Endodermal cell (in vitro differentiated cells): ENCODE measurements around the gene C12orf56. TPM values are rescaled to one million over a fixed set of nuclear protein-coding genes. Genes with fewer than 3 reads are reported as not detected.
A peak's percentile ranks its signal among the peaks of the same experiment; 100 is the strongest.

ENCODE experiments used
- DNase-seq: peaks from one replicate; pipeline ENCODE4 v3.0.0-alpha.2; 2017
- H3K27ac ChIP-seq: 2 replicates; pipeline ENCODE4 v1.5.1; 2013; ENCODE audit warnings: mild to moderate bottlenecking, low read depth, low read length, moderate library complexity
- H3K27me3 ChIP-seq: 2 replicates; pipeline ENCODE4 v1.6.1; 2013; ENCODE audit warnings: mild to moderate bottlenecking, low read length, moderate library complexity; ENCODE audit not compliant: insufficient read depth, control insufficient read depth, poor library complexity, severe bottlenecking
- H3K36me3 ChIP-seq: 2 replicates; pipeline ENCODE4 v1.7.0; 2013; ENCODE audit warnings: mild to moderate bottlenecking, low read length, moderate library complexity; ENCODE audit not compliant: control insufficient read depth, insufficient read depth
- H3K4me1 ChIP-seq: one replicate; pipeline ENCODE4 v1.7.0; 2013; ENCODE audit warnings: low read length; ENCODE audit not compliant: control insufficient read depth, insufficient read depth
- H3K4me3 ChIP-seq: 2 replicates; pipeline ENCODE4 v1.5.1; 2013; ENCODE audit warnings: mild to moderate bottlenecking, low read length, moderate library complexity
- H3K9ac ChIP-seq: 2 replicates; pipeline ENCODE4 v1.6.1; 2013; ENCODE audit warnings: mild to moderate bottlenecking, low read length, moderate library complexity; ENCODE audit not compliant: poor library complexity, severe bottlenecking; ENCODE audit errors: extremely low read depth
- H3K9me3 ChIP-seq: 2 replicates; pipeline ENCODE4 v1.6.1; 2013; ENCODE audit warnings: mild to moderate bottlenecking, low read length, moderate library complexity; ENCODE audit not compliant: control insufficient read depth
- H3K27ac Mint-ChIP-seq: 2 replicates; pipeline ENCODE4 v1.8.0; 2020; ENCODE audit warnings: mixed read lengths
- H3K27me3 Mint-ChIP-seq: 2 replicates; pipeline ENCODE4 v1.8.0; 2021; ENCODE audit warnings: mild to moderate bottlenecking, mixed read lengths; ENCODE audit not compliant: insufficient read depth
- H3K36me3 Mint-ChIP-seq: 2 replicates; pipeline ENCODE4 v1.8.0; 2020; ENCODE audit warnings: low read depth, mixed read lengths
- H3K4me1 Mint-ChIP-seq: 2 replicates; pipeline ENCODE4 v1.8.0; 2020; ENCODE audit warnings: mixed read lengths
- H3K4me3 Mint-ChIP-seq: 2 replicates; pipeline ENCODE4 v1.8.0; 2020; ENCODE audit warnings: mild to moderate bottlenecking, moderate library complexity, mixed read lengths
- H3K9me3 Mint-ChIP-seq: 2 replicates; pipeline ENCODE4 v1.8.0; 2020; ENCODE audit warnings: mild to moderate bottlenecking, mixed read lengths
- CTCF ChIP-seq: fragments of 200-600 bp; sonication (generic); conservative IDR thresholded peaks from 2 replicates; pipeline ENCODE4 v1.5.0; 2021; ENCODE audit warnings: antibody characterized with exemption, mild to moderate bottlenecking
- WGBS, 2 experiments: methylation state at CpG; one replicate each; pipeline versions ENCODE4 v1.1.5 to v1.1.7; 2013; ENCODE audit warnings: missing lambda C conversion rate in 2 of 2, mixed read lengths in 1 of 2; ENCODE audit not compliant: insufficient coverage in 1 of 2, insufficient read length in 1 of 2; 5-methylcytosine and 5-hydroxymethylcytosine counted together
- total RNA-seq, 2 donors: library from RNA; stranded (reverse); fragmentation: NEBNext Ultra II Directional in 1 of 2; extraction: Animal tissue kit (Norgen Biotek cat#: 25700) in 1 of 2; gene quantifications; 2 replicates in 1 of 2; 3 replicates in 1 of 2; pipeline ENCODE4 v1.2.1, GENCODE V29; 2021

C12orf56 gene
- total RNA-seq, 2 donors from 2014 or later = 0.77 to 3.0 TPM

- Histone ChIP-seq H3K27me3 (no peaks in the 10 kb centered on the region), H3K27ac (no peak overlapping the region), H3K9me3 (no peaks in the 10 kb centered on the region), H3K4me1 (no peaks in the 10 kb centered on the region), H3K4me3 (no peak overlapping the region), H3K9ac (no peak overlapping the region), H3K36me3 (no peaks in the 10 kb centered on the region)
- no peak for TF ChIP-seq CTCF
- DNase-seq = no peak
- H3K4me3 Mint-ChIP-seq = no peak overlapping the region
- peaks cover 2% of the 10 kb centered on the region for H3K9me3 Mint-ChIP-seq
- peaks cover 6% of the 10 kb centered on the region for H3K4me1 Mint-ChIP-seq
- H3K27me3 Mint-ChIP-seq = no peaks in the 10 kb centered on the region
- WGBS, 2 experiments = 90 to 100% methylated on average over 1 to 3 of the region's 3 CpGs
- no peak overlapping the region for H3K27ac Mint-ChIP-seq
- no peaks in the 10 kb centered on the region for H3K36me3 Mint-ChIP-seq
These were observed 137.9 kb downstream of the C12orf56 start for GRCh38 chr12:64252681-64253080.

GRCh38 chr12:64243809-64244208, 146.7 kb downstream of the C12orf56 start:
- Histone ChIP-seq H3K27ac (no peak overlapping the region), H3K27me3 (no peaks in the 10 kb centered on the region), H3K4me1 (no peaks in the 10 kb centered on the region), H3K4me3 (no peak overlapping the region), H3K9me3 (no peaks in the 10 kb centered on the region), H3K9ac (no peak overlapping the region), H3K36me3 (no peaks in the 10 kb centered on the region)
- no peak for TF ChIP-seq CTCF
- H3K4me3 Mint-ChIP-seq = no peak overlapping the region
- peaks cover 2% of the 10 kb centered on the region for H3K9me3 Mint-ChIP-seq
- H3K27ac Mint-ChIP-seq = peak overlapping the region; percentile 44
- peaks cover 6% of the 10 kb centered on the region for H3K27me3 Mint-ChIP-seq
- no peaks in the 10 kb centered on the region for H3K36me3 Mint-ChIP-seq
- WGBS, 2 experiments = 39 to 59% methylated on average over 3 of the region's 4 CpGs
- H3K4me1 Mint-ChIP-seq = peaks cover 37% of the 10 kb centered on the region
- peak; percentile 96 for DNase-seq

DNA sequence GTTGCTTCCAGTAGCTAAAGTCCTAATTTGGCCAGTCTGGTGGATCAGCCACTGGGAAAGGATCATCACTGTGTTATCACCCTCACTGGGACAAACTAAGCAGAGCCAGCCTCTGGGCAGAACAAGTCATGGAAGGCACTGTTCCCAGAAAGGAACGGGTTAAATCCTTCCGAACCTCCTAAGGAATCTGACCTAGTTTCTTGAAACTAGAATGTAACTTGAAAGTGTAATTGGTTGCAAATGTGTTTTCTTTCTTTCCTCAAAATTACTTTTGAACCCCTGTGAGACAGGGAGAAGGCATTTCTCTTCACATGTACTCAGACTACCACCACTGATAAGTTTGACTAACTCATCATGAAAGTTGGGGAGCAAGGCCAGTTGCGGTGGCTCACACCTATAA, 149.8 kb downstream of the C12orf56 start:
- no peaks in the 10 kb centered on the region for H3K4me1 ChIP-seq

More for the DNA sequence above, 149.8 kb downstream of the C12orf56 start:
- Histone ChIP-seq H3K4me3 (no peak overlapping the region), H3K9ac (no peak overlapping the region), H3K9me3 (no peaks in the 10 kb centered on the region), H3K27ac (no peak overlapping the region), H3K36me3 (no peaks in the 10 kb centered on the region), H3K27me3 (no peaks in the 10 kb centered on the region)
- H3K4me3 Mint-ChIP-seq = no peak overlapping the region
- H3K4me1 Mint-ChIP-seq = peaks cover 42% of the 10 kb centered on the region
- H3K9me3 Mint-ChIP-seq = no peaks in the 10 kb centered on the region
- no peak overlapping the region for H3K27ac Mint-ChIP-seq
- peaks cover 6% of the 10 kb centered on the region for H3K27me3 Mint-ChIP-seq
- no peaks in the 10 kb centered on the region for H3K36me3 Mint-ChIP-seq
- no peak for TF ChIP-seq CTCF
- WGBS, 2 experiments = 91 to 94% methylated on average over 1 to 3 of the region's 3 CpGs
- no peak for DNase-seq
